Urinary bladder (tissue), 4 donors: ENCODE measurements around the gene RPS6KC1. TPM values are rescaled to one million over a fixed set of nuclear protein-coding genes. Genes with fewer than 3 reads are reported as not detected.
"Not testable (repeated sequence)": the region's sequence is repeated elsewhere in the genome, so short reads cannot be mapped to it uniquely, and the experiment has no call there.

Experiments used
- DNase-seq: peaks from one replicate; pipeline ENCODE4 v3.0.0-alpha.2; 2015; ENCODE audit errors: extremely low spot score
- H3K27ac ChIP-seq: one replicate; pipeline ENCODE4 v1.5.1; 2013; ENCODE audit warnings: low read depth, mild to moderate bottlenecking, moderate library complexity
- H3K36me3 ChIP-seq: one replicate; pipeline ENCODE4 v1.6.1; 2013; ENCODE audit warnings: mild to moderate bottlenecking, moderate library complexity; ENCODE audit not compliant: insufficient read depth
- H3K4me1 ChIP-seq: one replicate; pipeline ENCODE4 v1.6.1; 2013; ENCODE audit warnings: mild to moderate bottlenecking, moderate library complexity; ENCODE audit not compliant: insufficient read depth
- H3K4me3 ChIP-seq: one replicate; pipeline ENCODE4 v1.5.1; 2013; ENCODE audit warnings: low read depth, low read length
- WGBS: extraction: QIAGEN DNeasy Blood & Tissue Kit; methylation state at CpG from one replicate; pipeline ENCODE4 v1.1.7; 2013; 5-methylcytosine and 5-hydroxymethylcytosine counted together
- polyA plus RNA-seq: library from polyadenylated mRNA; stranded (reverse); fragments of 200-250 nt; gene quantifications from one replicate; pipeline ENCODE4 v1.2.3, GENCODE V29; 2013
- total RNA-seq: library from RNA; depleted of rRNA; stranded (reverse); fragments of >200 nt; gene quantifications from one replicate; pipeline ENCODE4 v1.2.3, GENCODE V29; 2014
- donor health status: healthy with polysubstance abuse.
- donor health status: healthy.

Gene RPS6KC1
- total and polyA plus RNA-seq, 2 donors: 13.2 to 72.4 TPM

DNA sequence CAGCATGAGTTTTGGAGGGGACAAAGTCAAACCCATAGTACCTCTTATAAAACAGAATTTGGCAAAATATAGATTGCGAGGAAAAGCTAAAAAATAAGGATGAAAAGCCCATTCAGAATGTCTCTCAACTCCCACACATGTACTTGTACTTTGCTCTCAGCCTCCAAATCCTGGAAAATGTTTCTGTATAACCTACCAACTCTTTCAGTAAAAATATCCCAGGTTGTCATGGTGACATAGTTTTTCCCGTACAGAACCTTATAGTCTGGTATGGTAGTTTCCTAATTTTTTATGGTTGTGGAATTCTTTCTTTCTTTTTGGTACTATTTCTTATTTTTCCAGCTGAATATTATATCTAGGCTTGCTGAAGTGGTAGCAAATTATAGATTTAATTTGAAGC is 15.5 kb upstream of the RPS6KC1 start:
- 79% methylated on average over 2 of the region's 2 CpGs for WGBS
- no peak overlapping the region for H3K4me3 ChIP-seq

DNA sequence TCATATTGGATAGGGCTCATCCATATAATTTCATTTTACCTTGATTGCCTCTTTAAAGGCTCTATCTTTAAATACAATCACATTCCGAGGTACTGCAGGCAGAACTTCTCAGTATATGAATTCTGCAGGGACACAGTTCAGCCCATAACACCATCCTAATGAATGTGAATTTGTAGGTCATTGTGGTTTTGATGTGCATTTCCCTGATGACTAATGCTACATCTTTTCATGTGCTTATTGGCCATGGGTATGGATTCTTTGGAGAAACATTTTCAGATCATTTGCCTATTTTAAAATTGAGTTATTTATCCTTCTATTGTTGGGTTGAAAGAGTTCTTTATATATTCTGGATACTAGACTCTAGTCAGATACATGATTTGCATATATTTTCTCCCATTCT is 9.6 kb upstream of the RPS6KC1 start:
- no peak overlapping the region for H3K27ac ChIP-seq
- DNase-seq: no peak
- WGBS: 78% methylated on average over 1 of the region's 1 CpG

More for the DNA sequence above, 15.5 kb upstream of the RPS6KC1 start:
- DNase-seq: no peak
- Histone ChIP-seq H3K27ac (no peak overlapping the region), H3K36me3 (no peaks in the 10 kb centered on the region), H3K4me1 (no peaks in the 10 kb centered on the region)

DNA sequence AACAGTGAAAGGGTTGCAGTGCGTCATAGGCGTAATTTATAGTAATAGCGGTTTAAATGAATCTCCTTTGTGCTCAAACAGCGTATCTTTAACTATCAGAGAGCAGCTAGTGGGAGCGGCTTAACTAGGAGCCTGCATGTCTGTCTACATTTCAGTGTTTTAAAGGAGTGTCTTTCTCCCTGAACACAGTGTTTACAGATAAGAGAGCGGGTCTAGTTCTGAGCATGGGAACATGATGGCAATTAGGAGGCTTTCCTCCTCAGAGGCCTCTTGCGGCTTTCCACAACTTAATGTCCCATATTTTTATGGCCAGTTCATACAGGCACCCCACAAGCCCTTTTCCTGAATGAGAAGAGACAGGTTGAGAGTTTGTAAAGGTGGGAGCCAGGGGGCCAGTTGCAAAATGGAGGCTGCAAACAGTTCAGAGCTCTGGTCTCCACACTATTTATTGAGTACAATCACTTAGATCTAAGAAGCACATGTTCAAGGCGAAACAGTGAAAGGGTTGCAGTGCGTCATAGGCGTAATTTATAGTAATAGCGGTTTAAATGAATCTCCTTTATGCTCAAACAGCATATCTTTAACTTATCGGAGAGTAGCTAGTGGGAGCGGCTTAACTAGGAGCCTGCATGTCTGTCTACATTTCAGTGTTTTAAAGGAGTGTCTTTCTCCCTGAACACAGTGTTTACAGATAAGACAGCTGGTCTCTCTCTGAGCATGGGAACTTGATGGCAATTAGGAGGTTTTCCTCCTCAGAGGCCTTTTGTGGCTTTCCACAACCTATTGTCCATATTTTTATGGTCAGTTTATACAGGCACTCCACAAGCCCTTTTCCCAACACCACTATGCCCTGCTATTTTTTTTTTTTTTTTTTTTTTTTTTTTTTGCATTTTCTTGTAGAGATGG is 5.5 kb upstream of the RPS6KC1 start:
- not testable (repeated sequence) for H3K4me1 ChIP-seq, H3K4me3 ChIP-seq, H3K36me3 ChIP-seq, H3K27ac ChIP-seq
- 43% methylated on average over 13 of the region's 13 CpGs for WGBS
- DNase-seq: peak; percentile 68

More for the DNA sequence above, 9.6 kb upstream of the RPS6KC1 start:
- no peaks in the 10 kb centered on the region for H3K4me1 ChIP-seq
- no peaks in the 10 kb centered on the region for H3K36me3 ChIP-seq
- H3K4me3 ChIP-seq: no peak overlapping the region

DNA sequence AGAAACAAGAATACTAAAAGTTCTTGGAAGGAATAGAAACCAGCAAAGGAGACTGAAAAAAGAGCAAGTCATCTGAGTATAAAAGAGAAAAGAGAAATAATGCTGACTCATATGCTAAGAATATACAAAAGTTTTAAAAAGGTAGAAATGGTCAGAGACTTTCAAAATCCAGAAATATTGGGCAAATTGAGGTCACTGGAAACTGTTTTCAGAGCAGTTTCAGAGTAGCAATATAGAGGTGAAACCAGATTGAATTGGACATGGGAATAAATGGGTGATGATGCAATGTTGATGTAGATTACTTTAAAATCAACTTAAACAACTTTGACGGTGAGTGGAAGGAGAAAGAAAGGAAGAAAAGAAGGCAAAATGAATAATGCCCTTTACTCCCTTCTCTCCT is 1.8 kb upstream of the RPS6KC1 start:
- DNase-seq: no peak
- Histone ChIP-seq H3K27ac (no peak overlapping the region), H3K4me3 (no peak overlapping the region), H3K36me3 (no peaks in the 10 kb centered on the region), H3K4me1 (peaks cover 2% of the 10 kb centered on the region)
- 62% methylated on average over 1 of the region's 1 CpG for WGBS

DNA sequence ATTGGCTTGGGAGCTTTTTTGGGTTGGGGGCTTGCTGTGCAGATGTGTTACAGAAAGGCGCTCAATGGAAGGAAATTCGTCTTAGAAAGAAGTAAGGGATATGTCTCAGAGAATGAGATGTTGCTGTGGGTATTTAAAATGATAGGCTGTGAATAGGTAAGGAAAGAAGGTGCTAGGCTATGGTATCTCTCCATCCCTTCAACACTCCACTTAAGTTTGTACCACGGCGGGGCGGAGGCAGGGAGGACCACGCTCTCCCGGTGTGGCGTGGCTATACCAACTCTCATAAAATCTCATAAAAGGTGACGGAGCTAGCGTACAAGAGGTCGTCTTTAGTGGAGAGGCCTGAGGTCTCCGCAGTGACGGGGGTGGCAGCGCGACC is 305 bp upstream of the RPS6KC1 start:
- Histone ChIP-seq H3K27ac (peak overlapping the region; percentile 85), H3K36me3 (no peaks in the 10 kb centered on the region), H3K4me1 (peaks cover 2% of the 10 kb centered on the region), H3K4me3 (peak overlapping the region; percentile 85)
- no peak for DNase-seq
- 17% methylated on average over 15 of the region's 15 CpGs for WGBS

DNA sequence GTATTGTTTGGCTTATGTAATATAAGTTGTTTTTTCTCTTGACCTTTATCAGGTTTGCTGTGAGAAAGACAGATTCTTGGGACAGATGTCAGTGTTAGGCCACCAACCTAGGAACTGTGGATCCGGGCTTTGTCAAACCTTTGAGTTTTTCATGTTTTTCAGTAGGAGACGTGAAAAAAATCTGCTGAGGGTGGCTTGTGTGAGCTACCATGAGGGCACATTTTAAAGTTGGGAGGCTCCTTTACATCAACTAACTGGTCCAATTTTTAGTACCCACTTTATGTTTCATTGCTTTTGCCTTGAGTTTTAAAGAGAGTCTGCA is 801 bp downstream of the RPS6KC1 start:
- Histone ChIP-seq H3K36me3 (no peaks in the 10 kb centered on the region), H3K4me3 (peak overlapping the region; percentile 85), H3K4me1 (peaks cover 2% of the 10 kb centered on the region), H3K27ac (no peak overlapping the region)
- 18% methylated on average over 2 of the region's 2 CpGs for WGBS
- DNase-seq: no peak

DNA sequence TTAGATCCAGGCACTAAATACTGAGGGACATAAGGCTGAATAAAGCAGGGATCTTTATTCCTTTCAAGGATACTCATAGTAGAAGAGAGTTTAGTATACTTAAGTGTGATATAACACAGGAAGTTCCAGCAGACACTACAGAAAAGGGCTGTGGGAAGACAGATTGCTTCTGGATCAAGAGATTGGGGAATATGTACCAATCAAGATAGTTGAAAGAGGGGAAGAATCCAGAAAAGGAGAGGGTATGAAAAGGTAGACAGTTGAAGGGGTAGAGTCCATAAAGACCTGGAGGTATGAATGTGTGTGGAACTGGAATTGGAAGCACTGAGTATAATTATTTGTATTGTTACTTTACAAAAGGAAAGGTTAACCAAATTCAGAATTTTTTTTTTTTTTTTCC is 2.4 kb downstream of the RPS6KC1 start:
- Histone ChIP-seq H3K27ac (no peak overlapping the region), H3K4me3 (no peak overlapping the region), H3K4me1 (peaks cover 2% of the 10 kb centered on the region), H3K36me3 (no peaks in the 10 kb centered on the region)
- no peak for DNase-seq

DNA sequence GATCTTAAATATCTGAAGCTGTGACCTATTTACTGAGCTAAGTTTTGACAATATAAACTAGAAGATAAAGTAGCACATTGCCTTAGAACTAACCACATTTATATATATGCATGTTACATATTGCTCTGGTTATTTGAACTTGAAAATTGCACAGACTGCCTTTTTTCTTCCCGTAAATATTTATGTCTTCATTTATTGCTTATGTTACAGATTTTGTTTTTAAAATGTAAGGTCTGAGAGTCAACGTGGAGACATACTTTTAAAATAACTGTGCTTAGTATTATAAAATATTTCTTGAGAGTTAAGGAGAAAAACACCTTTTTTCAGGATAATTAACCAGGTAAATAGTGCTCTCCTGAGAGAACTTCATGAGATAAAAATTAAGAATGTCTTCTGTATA is 3.1 kb downstream of the RPS6KC1 start:
- H3K4me1 ChIP-seq: peaks cover 2% of the 10 kb centered on the region
- H3K4me3 ChIP-seq: no peak overlapping the region
- DNase-seq: no peak
- WGBS: 58% methylated on average over 2 of the region's 2 CpGs
- H3K27ac ChIP-seq: no peak overlapping the region
- no peaks in the 10 kb centered on the region for H3K36me3 ChIP-seq

DNA sequence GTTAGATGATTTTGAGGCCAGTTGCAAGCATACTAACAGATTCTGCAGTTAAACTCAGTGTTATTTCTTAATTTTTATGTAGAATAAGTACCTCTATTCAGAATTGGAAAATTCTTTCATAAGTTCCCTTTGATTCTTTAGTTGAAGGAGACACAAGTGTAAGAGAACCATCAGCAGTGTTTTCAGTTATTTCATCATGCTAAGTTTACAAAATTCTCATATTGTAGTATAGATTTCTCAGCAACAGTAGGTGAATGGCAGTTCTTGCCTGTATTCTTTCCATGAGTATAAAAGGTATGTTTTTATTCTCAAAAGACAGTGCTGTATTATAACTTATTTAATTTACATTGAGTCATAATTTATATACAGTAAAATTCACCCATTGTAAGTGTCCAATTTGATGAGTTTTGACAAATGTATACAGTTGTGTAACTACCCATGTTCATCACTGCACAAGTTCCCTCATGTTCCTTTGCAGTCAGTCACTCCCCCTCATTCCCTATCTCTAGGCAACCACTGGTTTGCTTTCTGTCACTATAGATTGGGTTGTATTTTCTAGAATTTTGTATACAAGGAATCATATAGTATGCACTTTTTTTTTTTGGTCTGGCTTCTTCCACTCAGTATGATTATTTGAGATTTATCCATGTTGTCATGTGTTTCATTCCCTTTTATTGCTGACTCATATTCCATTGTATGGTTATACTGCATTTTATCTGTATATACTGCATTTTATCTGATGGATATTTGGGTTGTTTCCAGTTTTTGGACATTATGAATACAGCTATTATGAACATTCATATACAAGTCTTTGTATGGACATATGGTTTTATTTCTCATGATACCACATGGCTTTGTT is 3.9 kb downstream of the RPS6KC1 start:
- Histone ChIP-seq H3K4me1 (peaks cover 2% of the 10 kb centered on the region), H3K4me3 (no peak overlapping the region), H3K27ac (no peak overlapping the region), H3K36me3 (no peaks in the 10 kb centered on the region)
- no peak for DNase-seq

DNA sequence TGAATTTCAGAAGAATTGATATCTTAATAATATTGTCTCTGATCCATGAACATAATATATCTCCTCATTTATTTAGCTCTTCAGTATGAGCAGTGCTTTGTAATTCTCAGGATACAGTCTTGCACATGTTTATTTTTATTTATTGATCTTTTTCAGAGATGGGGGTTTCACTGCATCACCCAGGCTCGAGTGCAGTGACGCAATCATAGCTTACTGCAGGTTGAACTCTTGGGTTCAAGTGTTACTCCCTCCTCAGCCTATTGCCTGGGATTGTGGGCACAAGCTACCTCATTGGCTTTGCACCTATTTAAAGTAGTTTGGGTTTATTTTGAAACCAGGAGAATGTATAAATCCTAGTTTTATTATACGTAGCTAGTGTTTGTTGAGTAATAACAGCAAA is 4.7 kb downstream of the RPS6KC1 start:
- WGBS: 79% methylated on average over 3 of the region's 3 CpGs
- Histone ChIP-seq H3K4me1 (no peaks in the 10 kb centered on the region), H3K36me3 (no peaks in the 10 kb centered on the region), H3K27ac (no peak overlapping the region), H3K4me3 (no peak overlapping the region)
- DNase-seq: no peak

DNA sequence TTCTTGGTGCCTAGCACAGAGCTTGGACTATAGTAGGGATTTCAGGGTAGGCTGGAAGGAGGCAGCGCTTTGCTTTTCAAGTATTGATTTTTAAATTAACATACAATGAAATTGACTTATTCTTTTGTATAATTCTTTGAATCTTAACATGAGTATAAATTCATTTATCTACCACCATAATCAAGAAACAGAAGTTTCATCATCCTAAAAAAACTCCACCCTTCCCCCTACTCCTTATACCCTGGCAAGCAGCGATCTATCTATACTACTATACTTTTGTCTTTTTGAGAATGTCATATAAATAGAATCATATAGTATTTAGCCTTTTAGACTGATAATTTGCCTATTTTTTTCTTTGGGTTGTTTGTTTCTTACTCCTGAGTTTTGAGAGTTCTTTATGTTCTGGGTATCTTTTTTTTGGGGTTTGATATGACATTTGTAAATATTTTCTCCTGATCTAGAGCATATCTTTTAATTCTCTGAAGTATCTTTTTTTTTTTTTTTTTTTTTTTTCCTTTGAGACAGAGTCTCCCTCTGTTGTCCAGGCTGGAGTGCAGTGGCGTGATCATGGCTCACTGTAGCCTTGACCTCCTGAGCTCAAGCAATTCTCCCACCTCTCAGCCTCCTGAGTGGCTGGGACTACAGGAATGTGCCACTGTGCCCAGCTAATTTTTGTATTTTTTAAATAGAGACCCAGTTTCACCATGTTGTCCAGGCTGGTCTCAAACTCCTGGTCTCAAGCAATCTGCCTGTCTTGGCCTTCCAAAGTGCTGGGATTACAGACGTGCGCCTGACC is 6.4 kb downstream of the RPS6KC1 start:
- 91% methylated on average over 5 of the region's 5 CpGs for WGBS
- DNase-seq: no peak
- H3K36me3 ChIP-seq: no peaks in the 10 kb centered on the region
- no peak overlapping the region for H3K4me3 ChIP-seq
- H3K4me1 ChIP-seq: no peaks in the 10 kb centered on the region
- no peak overlapping the region for H3K27ac ChIP-seq

DNA sequence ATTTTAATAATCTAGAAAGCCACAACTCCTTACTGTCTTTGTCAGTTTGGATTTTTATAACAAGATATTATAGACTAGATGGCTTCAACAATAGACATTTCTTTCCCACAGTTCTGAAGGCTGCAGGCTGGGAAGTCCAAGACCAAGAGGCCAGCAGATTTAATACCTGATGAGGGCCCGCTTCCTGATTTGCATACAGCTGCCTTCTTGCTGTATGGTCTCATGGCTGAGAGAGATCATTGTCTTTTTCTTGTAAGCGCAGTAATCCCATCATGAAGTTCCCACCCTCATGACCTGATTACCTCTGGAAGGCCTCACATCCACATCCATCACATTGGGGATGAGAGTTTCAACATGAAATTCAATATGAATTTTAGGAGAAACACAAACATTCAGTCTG is 9.8 kb downstream of the RPS6KC1 start:
- Histone ChIP-seq H3K36me3 (no peaks in the 10 kb centered on the region), H3K4me1 (no peaks in the 10 kb centered on the region), H3K27ac (no peak overlapping the region), H3K4me3 (no peak overlapping the region)
- DNase-seq: no peak
- WGBS: 97% methylated on average over 2 of the region's 2 CpGs

DNA sequence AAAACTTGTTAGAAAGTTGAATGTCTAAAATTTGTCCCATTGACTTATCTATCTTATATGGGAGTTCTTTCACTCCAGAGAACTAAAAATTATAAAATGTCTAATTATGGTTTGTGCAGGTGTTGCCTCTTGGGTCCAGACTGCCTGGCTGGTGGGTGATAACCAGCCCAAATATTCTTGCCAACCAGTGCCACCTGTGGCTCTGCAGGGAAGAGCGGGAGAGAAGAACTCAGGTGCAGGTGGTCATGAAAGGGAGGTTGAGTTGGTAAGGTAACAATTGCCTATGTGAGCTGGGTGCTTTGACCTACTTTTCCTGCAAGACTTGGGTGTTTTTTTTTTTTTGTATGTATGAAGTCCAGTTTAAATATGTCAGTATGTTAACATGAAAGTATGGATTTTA is 10.2 kb downstream of the RPS6KC1 start:
- WGBS: 98% methylated on average over 1 of the region's 1 CpG
- no peak overlapping the region for H3K4me3 ChIP-seq
- no peaks in the 10 kb centered on the region for H3K36me3 ChIP-seq
- no peak for DNase-seq
- no peaks in the 10 kb centered on the region for H3K4me1 ChIP-seq
- no peak overlapping the region for H3K27ac ChIP-seq
